HCT116 (cell line): ENCODE results near the gene FAM229B. TPM values are rescaled to one million over a fixed set of nuclear protein-coding genes. Genes with fewer than 3 reads are reported as not detected.
"Not testable (repeated sequence)": the region's sequence is repeated elsewhere in the genome, so short reads cannot be mapped to it uniquely, and the experiment has no call there.

Experiments used
- ATAC-seq: fragments of 200-7000 bp; cut with Tn5 transposase; 2 replicates; pipeline ENCODE4 v1.9.1; 2020; ENCODE audit warnings: mild to moderate bottlenecking, moderate library complexity
- BruUV-seq: library from RNA; stranded (reverse); fragments of 400-500 nt; replicated peaks from 2 replicates; lab custom pipeline; 2021; lab: Mats Ljungman, UMichigan
- CTCF ChIA-PET: fragments of 300-600 bp; sonication (Branson Sonifier 250); formaldehyde crosslinking; loops from one replicate; lab custom pipeline; 2021; ENCODE audit warnings: antibody characterized with exemption; lab: Charles Lee
- POLR2A ChIA-PET: fragments of 300-600, 350-600 bp; sonication (Branson Sonifier 250); formaldehyde crosslinking; loops from one replicate; lab custom pipeline; 2021; ENCODE audit warnings: antibody characterized with exemption; lab: Charles Lee
- RAD21 ChIA-PET, 2 experiments: fragments of 300-600 bp; sonication (Branson Sonifier 250); formaldehyde crosslinking; loops; one replicate each; lab custom pipeline; 2023; ENCODE audit warnings: low total read pairs in 2 of 2; ENCODE audit not compliant: uncharacterized antibody in 2 of 2, unreplicated experiment in 2 of 2, low non-redundant PET in 1 of 2; lab: Charles Lee
- DNase-seq: peaks from one replicate; pipeline ENCODE4 v3.0.0-alpha.2; 2010; ENCODE audit warnings: low read depth, low spot score
- H2AFZ ChIP-seq: fragments of 200-600 bp; shearing (Covaris generic), sonication (generic); 2 replicates; pipeline ENCODE4 v1.6.1; 2017; ENCODE audit warnings: low read depth, mixed run types, mixed read lengths, antibody characterized with exemption, low read length; ENCODE audit not compliant: poor library complexity, severe bottlenecking
- H3K27ac ChIP-seq: 2 replicates; pipeline ENCODE4 v1.5.1; 2012; ENCODE audit warnings: low read depth, low read length
- H3K27me3 ChIP-seq: fragments of 200-600 bp; sonication (generic); 2 replicates; pipeline ENCODE4 v1.6.1; 2016; ENCODE audit warnings: mixed run types, low read length, mixed read lengths; ENCODE audit not compliant: insufficient read depth
- H3K36me3 ChIP-seq, 2 experiments: fragments of 200-500 bp in 1 of 2; fragments of 200-600 bp in 1 of 2; sonication (Bioruptor generic) in 1 of 2; sonication (generic) in 1 of 2; 2 replicates each; pipeline versions ENCODE4 v1.5.1 to v1.6.1; 2014 to 2016; ENCODE audit warnings: low read length in 2 of 2, inconsistent platforms in 1 of 2, mixed read lengths in 1 of 2, mixed run types in 1 of 2; ENCODE audit not compliant: insufficient read depth in 2 of 2, control insufficient read depth in 1 of 2
- H3K4me1 ChIP-seq, 2 experiments: fragments of 200-600 bp in 1 of 2; sonication (generic) in 1 of 2; 2 replicates each; pipeline versions ENCODE4 v1.5.1 to v1.6.1; 2012 to 2017; ENCODE audit warnings: low read length in 2 of 2, inconsistent platforms in 1 of 2, mild to moderate bottlenecking in 1 of 2, mixed read lengths in 1 of 2, mixed run types in 1 of 2, moderate library complexity in 1 of 2; ENCODE audit not compliant: insufficient read depth in 2 of 2, control insufficient read depth in 1 of 2
- H3K4me2 ChIP-seq: fragments of 200-600 bp; sonication (generic); 2 replicates; pipeline ENCODE4 v1.6.1; 2017; ENCODE audit warnings: mixed run types, low read length, mixed read lengths
- H3K4me3 ChIP-seq, 2 experiments: fragments of 200-600 bp in 1 of 2; sonication (generic) in 1 of 2; replicated peaks in 1 of 2; 2 replicates each; pipeline ENCODE4 v1.5.1; 2011 to 2016; ENCODE audit warnings: low read length in 2 of 2, control low read depth in 1 of 2, low read depth in 1 of 2, mild to moderate bottlenecking in 1 of 2, mixed read lengths in 1 of 2, mixed run types in 1 of 2
- H3K79me2 ChIP-seq: fragments of 200-600 bp; sonication (generic); 2 replicates; pipeline ENCODE4 v1.6.1; 2017; ENCODE audit warnings: mild to moderate bottlenecking, mixed run types, low read length, moderate library complexity, mixed read lengths; ENCODE audit not compliant: insufficient read depth
- H3K9ac ChIP-seq: fragments of 200-600 bp; sonication (generic); 2 replicates; pipeline ENCODE4 v1.6.1; 2016; ENCODE audit warnings: low read length, mixed read lengths
- H3K9me2 ChIP-seq: fragments of 200-600 bp; sonication (generic), shearing (Covaris generic); 2 replicates; pipeline ENCODE4 v1.6.1; 2017; ENCODE audit warnings: mixed run types, mild to moderate bottlenecking, moderate library complexity; ENCODE audit not compliant: insufficient read depth
- H3K9me3 ChIP-seq, 2 experiments: fragments of 200-500 bp in 1 of 2; fragments of 200-600 bp in 1 of 2; sonication (Bioruptor generic) in 1 of 2; sonication (generic) in 1 of 2; 2 replicates each; pipeline ENCODE4 v1.6.1; 2014 to 2017; ENCODE audit warnings: low read length in 2 of 2, mixed read lengths in 2 of 2, inconsistent platforms in 1 of 2, low read depth in 1 of 2, mild to moderate bottlenecking in 1 of 2, mixed run types in 1 of 2, moderate library complexity in 1 of 2; ENCODE audit not compliant: control insufficient read depth in 1 of 2, insufficient read depth in 1 of 2
- H4K20me1 ChIP-seq: fragments of 200-600 bp; sonication (generic), shearing (Covaris generic); 2 replicates; pipeline ENCODE4 v1.6.1; 2017; ENCODE audit warnings: mixed run types, mild to moderate bottlenecking, moderate library complexity; ENCODE audit not compliant: insufficient read depth
- CBX3 ChIP-seq: IDR thresholded peaks from 2 replicates; pipeline ENCODE4 v1.6.1; 2012; ENCODE audit warnings: low read depth
- CEBPB ChIP-seq: IDR thresholded peaks from 2 replicates; pipeline ENCODE4 v1.6.1; 2012; ENCODE audit warnings: low read depth
- CTCF ChIP-seq, 3 experiments: fragments of 200-600 bp in 1 of 3; sonication (generic) in 1 of 3; IDR thresholded peaks in 2 of 3; conservative IDR thresholded peaks in 1 of 3; 2 replicates each; pipeline ENCODE4 v1.5.1; 2012 to 2017; ENCODE audit warnings: low read depth in 2 of 3, low read length in 2 of 3, antibody characterized with exemption in 1 of 3, borderline replicate concordance in 1 of 3, control low read depth in 1 of 3, mild to moderate bottlenecking in 1 of 3, mixed read lengths in 1 of 3, mixed run types in 1 of 3, moderate library complexity in 1 of 3; ENCODE audit not compliant: insufficient read depth in 1 of 3
- ELF1 ChIP-seq: IDR thresholded peaks from 2 replicates; pipeline ENCODE4 v1.6.1; 2012; ENCODE audit warnings: low read depth, borderline replicate concordance
- EZH2phosphoT487 ChIP-seq: fragments of 200-600 bp; IDR thresholded peaks from 2 replicates; pipeline ENCODE4 v1.6.1; 2018; ENCODE audit warnings: antibody characterized with exemption, borderline replicate concordance
- MAX ChIP-seq: IDR thresholded peaks from 2 replicates; pipeline ENCODE4 v1.6.1; 2012
- POLR2A ChIP-seq: IDR thresholded peaks from 2 replicates; pipeline ENCODE4 v1.7.0; 2011; ENCODE audit warnings: borderline replicate concordance; ENCODE audit not compliant: insufficient read depth, insufficient read length; ENCODE audit errors: extremely low read depth
- POLR2AphosphoS5 ChIP-seq: IDR thresholded peaks from 2 replicates; pipeline ENCODE4 v1.6.1; 2011; ENCODE audit warnings: mild to moderate bottlenecking, low read depth, low read length, moderate library complexity
- SP1 ChIP-seq: IDR thresholded peaks from 2 replicates; pipeline ENCODE4 v1.6.1; 2012; ENCODE audit warnings: low read depth
- SRF ChIP-seq: IDR thresholded peaks from 2 replicates; pipeline ENCODE4 v1.6.1; 2012; ENCODE audit warnings: low read depth
- ZFX ChIP-seq: fragments of 450-650 bp; IDR thresholded peaks from 2 replicates; pipeline ENCODE4 v1.6.1; 2017
- intact Hi-C: fragments of 100-400 bp; cut with micrococcal nuclease; formaldehyde crosslinking; loops from 2 replicates; pipeline ENCODE4 v1.10.0; 2022
- total RNA-seq: library from RNA; stranded (reverse); gene quantifications from one replicate; pipeline ENCODE4 v1.2.1, GENCODE V29; 2021; ENCODE audit not compliant: unreplicated experiment

FAM229B gene
- total RNA-seq, 1 experiment from 2014 or later, result 11.4 TPM

GRCh38 chr6:112100561-112100960, 13.2 kb downstream of the FAM229B start:
- TF ChIP-seq SP1, result no peak
- no peak for TF ChIP-seq POLR2A
- no peak for TF ChIP-seq SRF
- no peak for TF ChIP-seq CEBPB
- no peak for TF ChIP-seq EZH2phosphoT487
- no peak for TF ChIP-seq MAX
- TF ChIP-seq POLR2AphosphoS5, result no peak
- TF ChIP-seq ZFX, result no peak
- TF ChIP-seq CBX3, result no peak
- no peak for TF ChIP-seq ELF1
- TF ChIP-seq CTCF (IDR thresholded peaks at IDR 0.05 in 2 of 3, conservative IDR thresholded peaks at IDR 0.05 in 1 of 3; ENCODE audit: borderline replicate concordance in 1 of 3, insufficient read depth in 1 of 3, low read depth in 2 of 3, low read length in 2 of 3), result no peak
- TF ChIP-seq, all 23 proteins: peak for 0
- POLR2A ChIA-PET, result no interaction called here
- H3K4me2 ChIP-seq, result no peak overlapping the region
- no peaks in the 10 kb centered on the region for H3K79me2 ChIP-seq
- H3K27ac ChIP-seq, result no peak overlapping the region
- intact Hi-C loops, result no loop called here
- RAD21 ChIA-PET, result no interaction called here
- H3K9me3 ChIP-seq, result no peaks in the 10 kb centered on the region
- no peak overlapping the region for H3K9ac ChIP-seq
- H3K4me3 ChIP-seq, result no peak overlapping the region
- H3K27me3 ChIP-seq, result no peaks in the 10 kb centered on the region
- no peak for ATAC-seq
- H4K20me1 ChIP-seq, result no peaks in the 10 kb centered on the region
- H3K36me3 ChIP-seq, result no peaks in the 10 kb centered on the region
- CTCF ChIA-PET, result no interaction called here
- DNase-seq, result no peak
- H3K4me1 ChIP-seq, result no peaks in the 10 kb centered on the region
- no peaks in the 10 kb centered on the region for H3K9me2 ChIP-seq
- no peak overlapping the region for H2AFZ ChIP-seq
- BruUV-seq, result no TSS peak

GRCh38 chr6:112106026-112106425, 18.6 kb downstream of the FAM229B start:
- ATAC-seq, POLR2A ChIA-PET: not testable (repeated sequence)

More at GRCh38 chr6:112106026-112106425, 18.6 kb downstream of the FAM229B start:
- H3K4me1 ChIP-seq, H4K20me1 ChIP-seq, BruUV-seq, DNase-seq, H3K36me3 ChIP-seq, H3K4me3 ChIP-seq, H3K79me2 ChIP-seq, RAD21 ChIA-PET, H2AFZ ChIP-seq, H3K9ac ChIP-seq, H3K9me2 ChIP-seq, H3K4me2 ChIP-seq, H3K27me3 ChIP-seq, CTCF ChIA-PET, H3K27ac ChIP-seq, intact Hi-C loops, H3K9me3 ChIP-seq: not testable (repeated sequence)
